ENCODE results near the gene MOV10. TPM values are rescaled to one million over a fixed set of nuclear protein-coding genes. Genes with fewer than 3 reads are reported as not detected.

The MOV10 gene
- total RNA-seq, 2 experiments from 2014 or later, result 80.6 to 89.3 TPM

DNA sequence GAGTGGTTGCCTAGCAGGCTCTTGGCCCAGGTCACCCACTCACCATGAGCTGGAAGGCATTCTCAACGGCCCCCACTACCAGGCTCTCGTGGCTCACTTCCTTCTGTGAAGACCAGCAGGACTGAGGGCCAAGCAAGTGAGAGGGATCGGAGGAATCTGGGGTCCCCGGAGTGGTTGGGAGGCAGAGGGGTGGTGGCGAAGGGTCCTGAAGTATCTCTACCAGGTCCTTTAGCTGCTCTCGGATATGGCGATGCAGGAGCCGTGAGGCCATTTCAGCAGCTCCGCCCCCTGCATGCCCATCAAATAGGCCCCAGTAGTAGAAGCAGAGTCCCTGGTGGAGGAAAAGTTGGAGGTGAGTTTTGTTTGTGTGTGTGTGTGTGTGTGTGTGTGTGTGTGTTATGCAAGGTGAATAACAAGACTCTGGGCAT is 38.3 kb downstream of the MOV10 start:
- Mint-ChIP-seq H3K27ac (no peak overlapping the region), H3K36me3 (ENCODE audit: low read depth) (no peaks in the 10 kb centered on the region), H3K9me3 (no peaks in the 10 kb centered on the region), H3K4me1 (ENCODE audit: low read depth) (peaks cover 25% of the 10 kb centered on the region), H3K4me3 (peak overlapping the region; percentile 60), H3K27me3 (peaks cover 17% of the 10 kb centered on the region)
- POLR2A ChIA-PET, result interaction anchor here (1.6 kb wide), 1 partner anchor 9 kb away, joined by 3 read pairs; no protein-coding TSS in a partner anchor
- no peaks in the 10 kb centered on the region for H3K36me3 ChIP-seq (ENCODE audit: insufficient read depth, low read length)
- ATAC-seq (ENCODE audit: poor library complexity) (no peak), DNase-seq (peak in 1 of 14 experiments; percentile 27)
- peaks cover 0 to 5% of the 10 kb centered on the region in 2 experiments for H3K9me3 ChIP-seq (ENCODE audit: control insufficient read depth in 1 of 2, insufficient read depth in 1 of 2, low read length in 2 of 2)
- no peak overlapping the region for H3K4me3 ChIP-seq (ENCODE audit: low read length)
- TF ChIP-seq, protein P1, sequence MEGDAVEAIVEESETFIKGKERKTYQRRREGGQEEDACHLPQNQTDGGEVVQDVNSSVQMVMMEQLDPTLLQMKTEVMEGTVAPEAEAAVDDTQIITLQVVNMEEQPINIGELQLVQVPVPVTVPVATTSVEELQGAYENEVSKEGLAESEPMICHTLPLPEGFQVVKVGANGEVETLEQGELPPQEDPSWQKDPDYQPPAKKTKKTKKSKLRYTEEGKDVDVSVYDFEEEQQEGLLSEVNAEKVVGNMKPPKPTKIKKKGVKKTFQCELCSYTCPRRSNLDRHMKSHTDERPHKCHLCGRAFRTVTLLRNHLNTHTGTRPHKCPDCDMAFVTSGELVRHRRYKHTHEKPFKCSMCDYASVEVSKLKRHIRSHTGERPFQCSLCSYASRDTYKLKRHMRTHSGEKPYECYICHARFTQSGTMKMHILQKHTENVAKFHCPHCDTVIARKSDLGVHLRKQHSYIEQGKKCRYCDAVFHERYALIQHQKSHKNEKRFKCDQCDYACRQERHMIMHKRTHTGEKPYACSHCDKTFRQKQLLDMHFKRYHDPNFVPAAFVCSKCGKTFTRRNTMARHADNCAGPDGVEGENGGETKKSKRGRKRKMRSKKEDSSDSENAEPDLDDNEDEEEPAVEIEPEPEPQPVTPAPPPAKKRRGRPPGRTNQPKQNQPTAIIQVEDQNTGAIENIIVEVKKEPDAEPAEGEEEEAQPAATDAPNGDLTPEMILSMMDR (IDR thresholded peaks at IDR 0.05), result no peak
- H3K4me1 ChIP-seq (ENCODE audit: insufficient read depth, low read length), result peaks cover 28% of the 10 kb centered on the region
- no peak overlapping the region for H3K27ac ChIP-seq (ENCODE audit: low read depth in 1 of 2, low read length in 2 of 2)
- intact Hi-C loops (cut with DNase I, micrococcal nuclease), result loop anchor here in 1 of 2 experiments (10.0 kb wide), 1 partner anchor 1102 kb away; the partner anchor contains the start of gene RSBN1
- CTCF ChIA-PET, result no interaction called here
- peaks cover 8 to 10% of the 10 kb centered on the region in 2 experiments for H3K27me3 ChIP-seq (ENCODE audit: control insufficient read depth in 1 of 2, insufficient read depth in 2 of 2, low read length in 2 of 2)

DNA sequence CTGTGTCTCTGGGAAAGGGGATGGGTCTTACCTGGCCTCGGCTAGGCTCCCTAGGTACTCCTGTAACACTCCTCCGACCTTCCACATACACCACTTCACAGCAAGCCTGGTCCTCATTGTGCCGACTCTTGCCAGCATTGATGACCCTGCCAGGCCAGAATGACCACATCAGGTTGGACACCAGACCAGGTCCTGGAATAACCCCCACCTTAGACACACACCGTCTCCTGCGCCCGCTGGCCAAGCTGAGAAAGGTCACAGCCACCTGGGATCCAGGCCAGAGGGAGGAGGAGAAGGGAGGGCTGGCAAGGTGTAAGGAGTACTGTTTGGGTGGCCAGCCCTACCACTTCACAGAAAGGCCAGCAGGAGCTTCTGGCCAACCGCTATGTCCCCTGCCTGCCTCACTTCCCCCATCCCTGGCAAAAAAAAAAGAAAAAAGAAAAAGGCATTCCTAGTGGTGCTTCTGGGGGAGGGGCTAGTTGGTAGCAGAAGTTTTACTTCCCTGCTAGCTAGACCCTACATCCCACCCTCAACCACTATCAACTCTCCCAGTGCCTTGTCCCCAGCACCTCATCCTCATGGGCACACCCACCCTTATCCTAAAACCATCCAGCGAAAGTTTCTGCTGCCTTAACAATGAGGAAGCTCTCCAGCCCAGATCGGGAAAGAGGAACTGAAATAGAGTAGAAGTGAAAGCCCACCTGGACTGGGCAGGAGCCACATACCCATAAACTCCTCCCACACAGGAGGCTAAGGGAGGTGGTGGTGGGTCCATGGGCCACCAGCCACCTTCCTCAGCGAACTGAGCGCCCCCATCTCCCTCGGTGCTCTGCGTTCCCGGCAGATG is 39.2 kb downstream of the MOV10 start:
- Histone ChIP-seq H3K27ac (ENCODE audit: low read depth in 1 of 2, low read length in 2 of 2) (no peak overlapping the region), H3K9me3 (ENCODE audit: control insufficient read depth in 1 of 2, insufficient read depth in 1 of 2, low read length in 2 of 2) (peaks cover 0 to 5% of the 10 kb centered on the region in 2 experiments), H3K4me3 (ENCODE audit: low read length) (peak overlapping the region; percentile 58), H3K4me1 (ENCODE audit: insufficient read depth, low read length) (peaks cover 32% of the 10 kb centered on the region), H3K27me3 (ENCODE audit: control insufficient read depth in 1 of 2, insufficient read depth in 2 of 2, low read length in 2 of 2) (peaks cover 8 to 10% of the 10 kb centered on the region in 2 experiments), H3K36me3 (ENCODE audit: insufficient read depth, low read length) (no peaks in the 10 kb centered on the region)
- ChIA-PET POLR2A (interaction anchor here (3.3 to 3.6 kb wide), 3 partner anchors 10 to 95 kb away, joined by 34 to 46 read pairs (median 41); partner anchors contain the start of genes CAPZA1, MOV10 and ST7L), CTCF (no interaction called here)
- H3K4me3 Mint-ChIP-seq, result peak overlapping the region; percentile 81
- TF ChIP-seq, protein P1 (IDR thresholded peaks at IDR 0.05), result no peak
- peaks cover 20% of the 10 kb centered on the region for H3K27me3 Mint-ChIP-seq
- peak in 2 of 14 experiments; percentile 42 to 53 for DNase-seq
- no peaks in the 10 kb centered on the region for H3K36me3 Mint-ChIP-seq (ENCODE audit: low read depth)
- H3K9me3 Mint-ChIP-seq, result no peaks in the 10 kb centered on the region
- peaks cover 23% of the 10 kb centered on the region for H3K4me1 Mint-ChIP-seq (ENCODE audit: low read depth)
- no peak for ATAC-seq (ENCODE audit: poor library complexity)
- intact Hi-C loops (cut with DNase I, micrococcal nuclease), result loop anchor here in 1 of 2 experiments (10.0 kb wide), 1 partner anchor 1101 kb away; the partner anchor contains the start of gene RSBN1
- H3K27ac Mint-ChIP-seq, result no peak overlapping the region
